SK-N-SH (cell line): ENCODE results near the gene ILDR1. TPM values are rescaled to one million over a fixed set of nuclear protein-coding genes. Genes with fewer than 3 reads are reported as not detected.

Source experiments
- CTCF ChIA-PET: fragments of 300-600, 350-600 bp; formaldehyde crosslinking; extraction: SDS; loops from one replicate; lab custom pipeline; 2021; lab: Yijun Ruan, JAX
- POLR2A ChIA-PET: fragments of 350-600 bp; sonication (Branson Sonifier 250); formaldehyde crosslinking; extraction: SDS; loops from one replicate; lab custom pipeline; 2020; ENCODE audit warnings: antibody characterized with exemption, inconsistent platforms; lab: Yijun Ruan, JAX
- DNase-seq: peaks from one replicate; pipeline ENCODE4 v3.0.0; 2012
- H2AFZ ChIP-seq: fragments of 200-600 bp; sonication (generic); 2 replicates; pipeline ENCODE4 v1.8.1; 2016; ENCODE audit warnings: antibody characterized with exemption, mild to moderate bottlenecking, low read depth
- H3F3A ChIP-seq: fragments of 200-600 bp; sonication (generic); replicated peaks from 2 replicates; pipeline ENCODE3; 2016; ENCODE audit warnings: antibody characterized with exemption, mild to moderate bottlenecking; ENCODE audit not compliant: insufficient read depth
- H3K27ac ChIP-seq, 2 experiments: fragments of 200-500 bp in 1 of 2; fragments of 200-600 bp in 1 of 2; sonication (Bioruptor generic) in 1 of 2; sonication (generic), shearing (Covaris generic) in 1 of 2; 2 replicates each; pipeline versions ENCODE4 v1.5.1 to v1.6.1; 2014 to 2016; ENCODE audit warnings: low read depth in 2 of 2, inconsistent platforms in 1 of 2, low read length in 1 of 2, mild to moderate bottlenecking in 1 of 2, mixed read lengths in 1 of 2
- H3K27me3 ChIP-seq: fragments of 200-600 bp; sonication (generic), shearing (Covaris generic); 2 replicates; pipeline ENCODE4 v1.6.1; 2016; ENCODE audit warnings: mixed run types; ENCODE audit not compliant: insufficient read depth
- H3K36me3 ChIP-seq, 2 experiments: fragments of 200-500 bp in 1 of 2; fragments of 200-600 bp in 1 of 2; sonication (Bioruptor generic) in 1 of 2; sonication (generic) in 1 of 2; replicated peaks in 1 of 2; 2 replicates each; pipeline versions ENCODE3 to v1.5.1; 2014 to 2016; ENCODE audit warnings: low read length in 1 of 2, mild to moderate bottlenecking in 1 of 2; ENCODE audit not compliant: insufficient read depth in 2 of 2, control insufficient read depth in 1 of 2
- H3K4me1 ChIP-seq, 2 experiments: fragments of 200-500 bp in 1 of 2; fragments of 200-600 bp in 1 of 2; sonication (Bioruptor generic) in 1 of 2; sonication (generic), shearing (Covaris generic) in 1 of 2; 2 replicates each; pipeline versions ENCODE4 v1.5.1 to v1.6.1; 2014 to 2016; ENCODE audit warnings: low read depth in 1 of 2, low read length in 1 of 2, mixed run types in 1 of 2; ENCODE audit not compliant: insufficient read depth in 2 of 2, control insufficient read depth in 1 of 2
- H3K4me2 ChIP-seq: fragments of 200-600 bp; sonication (generic), shearing (Covaris generic); 2 replicates; pipeline ENCODE4 v1.6.1; 2017; ENCODE audit warnings: mixed run types
- H3K4me3 ChIP-seq, 2 experiments: fragments of 200-500 bp in 1 of 2; fragments of 200-600 bp in 1 of 2; sonication (Bioruptor generic) in 1 of 2; sonication (generic), shearing (Covaris generic) in 1 of 2; 2 replicates each; pipeline versions ENCODE4 v1.5.1 to v1.8.1; 2014 to 2016; ENCODE audit warnings: low read depth in 2 of 2, inconsistent platforms in 1 of 2, low read length in 1 of 2, mild to moderate bottlenecking in 1 of 2, mixed read lengths in 1 of 2, moderate library complexity in 1 of 2
- H3K79me2 ChIP-seq: fragments of 200-600 bp; sonication (generic); 2 replicates; pipeline ENCODE4 v1.8.1; 2017; ENCODE audit warnings: mild to moderate bottlenecking; ENCODE audit not compliant: insufficient read depth
- H3K9ac ChIP-seq: fragments of 200-600 bp; sonication (generic); 2 replicates; pipeline ENCODE4 v1.6.1; 2017; ENCODE audit warnings: mixed run types
- H3K9me2 ChIP-seq: fragments of 200-600 bp; sonication (generic); 2 replicates; pipeline ENCODE4 v1.6.1; 2017; ENCODE audit warnings: mixed run types
- H3K9me3 ChIP-seq: fragments of 200-600 bp; sonication (generic); 2 replicates; pipeline ENCODE4 v1.6.1; 2017; ENCODE audit warnings: mixed run types, mild to moderate bottlenecking, moderate library complexity
- H4K20me1 ChIP-seq: fragments of 200-600 bp; sonication (generic); 2 replicates; pipeline ENCODE4 v1.6.1; 2017; ENCODE audit warnings: mild to moderate bottlenecking, mixed run types; ENCODE audit not compliant: insufficient read depth
- CHD2 ChIP-seq: fragments of 150-350 bp; IDR thresholded peaks from 2 replicates; pipeline ENCODE4 v1.6.1; 2018; ENCODE audit warnings: low read length; ENCODE audit not compliant: partially characterized antibody
- CTCF ChIP-seq: fragments of 200-600 bp; sonication (generic); IDR thresholded peaks from 2 replicates; pipeline ENCODE4 v1.6.1; 2017; ENCODE audit warnings: antibody characterized with exemption, mild to moderate bottlenecking, moderate library complexity
- ELF1 ChIP-seq: IDR thresholded peaks from 2 replicates; pipeline ENCODE4 v1.4.0; 2012
- FOSL2 ChIP-seq: IDR thresholded peaks from 2 replicates; pipeline ENCODE4 v1.4.0; 2012; ENCODE audit warnings: low read depth, mild to moderate bottlenecking, moderate library complexity, borderline replicate concordance
- FOXJ3 ChIP-seq: sonication (generic); formaldehyde crosslinking; IDR thresholded peaks from 2 replicates; pipeline ENCODE4 v1.5.1; 2020; ENCODE audit warnings: mild to moderate bottlenecking, missing genetic modification reagents
- JUND ChIP-seq: IDR thresholded peaks from 2 replicates; pipeline ENCODE4 v1.4.0; 2012
- MXI1 ChIP-seq: IDR thresholded peaks from 2 replicates; pipeline ENCODE4 v1.6.1; 2012; ENCODE audit warnings: mild to moderate bottlenecking, low read depth, low read length, improper control_type of control experiment
- POLR2AphosphoS5 ChIP-seq: IDR thresholded peaks from 2 replicates; pipeline ENCODE4 v1.6.1; 2012; ENCODE audit warnings: low read depth, low read length
- RAD21 ChIP-seq: IDR thresholded peaks from 2 replicates; pipeline ENCODE4 v1.6.1; 2012; ENCODE audit warnings: mild to moderate bottlenecking, low read length
- REST ChIP-seq: IDR thresholded peaks from 2 replicates; pipeline ENCODE4 v1.6.1; 2012; ENCODE audit warnings: mild to moderate bottlenecking, low read depth, low read length, moderate library complexity
- SIN3A ChIP-seq: IDR thresholded peaks from 2 replicates; pipeline ENCODE4 v1.6.1; 2012; ENCODE audit warnings: low read depth, mild to moderate bottlenecking, low read length, moderate library complexity, borderline replicate concordance
- SMC3 ChIP-seq: IDR thresholded peaks from 2 replicates; pipeline ENCODE4 v1.6.1; 2012; ENCODE audit warnings: low read depth, low read length, improper control_type of control experiment
- TCF12 ChIP-seq: IDR thresholded peaks from 2 replicates; pipeline ENCODE4 v1.4.0; 2012
- TEAD4 ChIP-seq: IDR thresholded peaks from 2 replicates; pipeline ENCODE4 v1.4.0; 2012; ENCODE audit warnings: mild to moderate bottlenecking, borderline replicate concordance; ENCODE audit not compliant: insufficient read depth
- USF2 ChIP-seq: fragments of 150-350 bp; IDR thresholded peaks from 2 replicates; pipeline ENCODE4 v1.6.1; 2017; ENCODE audit warnings: antibody characterized with exemption, low read length, low read depth, borderline replicate concordance
- WGBS: methylation state at CpG from one replicate; pipeline ENCODE4 v1.1.6; 2017; ENCODE audit warnings: low lambda C conversion rate; 5-methylcytosine and 5-hydroxymethylcytosine counted together
- polyA plus RNA-seq, 3 experiments: library from polyadenylated mRNA; depleted of rRNA; stranded (reverse); fragments of >200 nt; gene quantifications; 2 replicates each; pipeline ENCODE4 v1.2.3, GENCODE V29; 2012
- TF ChIP-seq, protein P1 (sequence below): IDR thresholded peaks from 2 replicates; pipeline ENCODE4 v1.4.0; 2012; ENCODE audit warnings: low read depth, borderline replicate concordance
- TF ChIP-seq, protein P2 (sequence below): fragments of 150-350 bp; IDR thresholded peaks from 2 replicates; pipeline ENCODE4 v1.6.1; 2016; ENCODE audit warnings: mild to moderate bottlenecking, low read depth, low read length
- TF ChIP-seq, protein P3 (sequence below): IDR thresholded peaks from 2 replicates; pipeline ENCODE4; 2012

Gene ILDR1
- polyA plus RNA-seq, 1 of the 3 experiments (the other 2 are of a cell fraction) = 0.02 TPM

DNA sequence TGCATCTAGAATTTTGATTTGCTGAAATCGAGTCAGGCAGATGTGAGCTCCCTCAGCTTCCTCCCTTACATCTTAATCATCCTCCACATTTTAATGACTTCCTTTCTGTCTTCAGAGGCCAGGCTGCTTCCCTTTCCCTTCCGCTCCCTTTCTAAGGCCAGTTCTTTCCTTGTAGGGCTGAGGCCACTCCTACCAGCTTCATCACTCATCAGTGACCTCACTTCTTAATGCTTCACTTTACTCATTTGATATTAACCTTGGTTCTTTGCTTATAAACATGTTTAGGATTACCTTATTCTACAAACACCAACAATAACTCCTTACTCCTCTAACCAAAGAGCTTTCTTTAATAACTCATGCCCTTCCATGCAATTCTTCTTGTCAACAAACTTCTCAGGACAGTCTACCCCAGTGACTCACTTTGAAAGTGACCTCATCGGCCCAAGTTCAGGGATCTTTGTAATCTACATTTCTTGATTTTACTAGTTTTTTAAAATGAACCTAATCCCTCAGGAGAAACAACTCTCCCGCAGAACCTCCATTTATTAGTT lies 23.9 kb downstream of the ILDR1 start:
- H3K27me3 ChIP-seq = no peaks in the 10 kb centered on the region
- H3K9ac ChIP-seq = no peak overlapping the region
- H3K4me1 ChIP-seq = peaks cover 0 to 8% of the 10 kb centered on the region in 2 experiments; a peak in 1 of 4 replicates
- no peaks in the 10 kb centered on the region for H4K20me1 ChIP-seq
- H3K36me3 ChIP-seq = no peaks in the 10 kb centered on the region
- H3K4me2 ChIP-seq = no peak overlapping the region
- no peak overlapping the region for H3K4me3 ChIP-seq
- no peak overlapping the region; a peak in 1 of 4 replicates for H3K27ac ChIP-seq
- 40% methylated on average over 4 of the region's 4 CpGs for WGBS
- no peaks in the 10 kb centered on the region for H3K9me3 ChIP-seq
- peak; percentile 33; the same call in 1 of the 2 replicates for TF ChIP-seq FOSL2
- TF ChIP-seq SMC3 = no peak
- no peak for DNase-seq
- H3F3A ChIP-seq = peaks cover 4% of the 10 kb centered on the region
- ChIA-PET POLR2A (no interaction called here), CTCF (interaction anchor here (1.1 kb wide), 1 partner anchor 451 kb away, joined by 4 read pairs; no protein-coding TSS in a partner anchor)
- H3K9me2 ChIP-seq = no peaks in the 10 kb centered on the region
- H3K79me2 ChIP-seq = no peaks in the 10 kb centered on the region
- H2AFZ ChIP-seq = peak overlapping the region; percentile 74

DNA sequence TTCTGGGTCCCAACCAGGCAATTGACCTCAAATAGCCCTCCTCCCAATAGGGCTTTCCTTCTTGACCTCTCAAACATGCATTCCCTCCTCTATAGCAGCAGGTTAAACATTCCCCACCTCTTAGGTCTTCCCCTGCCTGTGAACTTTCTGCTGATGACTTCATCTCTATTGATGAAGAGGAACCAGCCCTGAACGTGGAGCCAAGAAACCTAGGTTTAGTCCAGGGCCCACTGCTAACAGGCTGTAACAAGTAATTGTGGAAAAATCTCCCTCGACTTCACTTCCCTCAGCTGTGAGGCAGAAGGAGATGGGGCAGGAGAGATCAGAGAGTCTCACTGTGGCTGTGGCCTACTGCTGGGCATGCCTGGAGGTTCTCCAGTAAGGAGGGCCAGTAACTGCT lies 24.7 kb downstream of the ILDR1 start:
- no peaks in the 10 kb centered on the region for H3K9me3 ChIP-seq
- no peaks in the 10 kb centered on the region for H3K27me3 ChIP-seq
- H3K27ac ChIP-seq = no peak overlapping the region
- DNase-seq = no peak
- no peaks in the 10 kb centered on the region for H3K36me3 ChIP-seq
- CTCF ChIA-PET = interaction anchor here (2.4 to 3.1 kb wide), 2 partner anchors 12 to 451 kb away, joined by 8 to 16 read pairs; partner anchors contain the start of gene POLQ
- WGBS = 50% methylated on average over 2 of the region's 2 CpGs
- peaks cover 0 to 8% of the 10 kb centered on the region in 2 experiments; a peak in 1 of 4 replicates for H3K4me1 ChIP-seq
- H3K4me2 ChIP-seq = no peak overlapping the region
- no peak overlapping the region for H3K4me3 ChIP-seq
- H3K9ac ChIP-seq = no peak overlapping the region
- H2AFZ ChIP-seq = 0 out of 2 replicates have a peak overlapping the region, but pooled peaks have one; percentile 74
- POLR2A ChIA-PET = no interaction called here
- H3K9me2 ChIP-seq = no peaks in the 10 kb centered on the region
- peaks cover 4% of the 10 kb centered on the region for H3F3A ChIP-seq
- H3K79me2 ChIP-seq = no peaks in the 10 kb centered on the region
- no peaks in the 10 kb centered on the region for H4K20me1 ChIP-seq
- TF ChIP-seq SMC3 (no peak), FOXJ3 (CRISPR knock-in tag) (no peak), USF2 (no peak), CTCF (no peak), ELF1 (no peak), MXI1 (no peak), RAD21 (no peak), CHD2 (no peak), POLR2AphosphoS5 (no peak), SIN3A (no peak), TEAD4 (no peak), TCF12 (no peak), JUND (no peak), REST (no peak)
- TF ChIP-seq, protein P1, sequence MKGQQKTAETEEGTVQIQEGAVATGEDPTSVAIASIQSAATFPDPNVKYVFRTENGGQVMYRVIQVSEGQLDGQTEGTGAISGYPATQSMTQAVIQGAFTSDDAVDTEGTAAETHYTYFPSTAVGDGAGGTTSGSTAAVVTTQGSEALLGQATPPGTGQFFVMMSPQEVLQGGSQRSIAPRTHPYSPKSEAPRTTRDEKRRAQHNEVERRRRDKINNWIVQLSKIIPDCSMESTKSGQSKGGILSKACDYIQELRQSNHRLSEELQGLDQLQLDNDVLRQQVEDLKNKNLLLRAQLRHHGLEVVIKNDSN = no peak
- TF ChIP-seq, protein P2, sequence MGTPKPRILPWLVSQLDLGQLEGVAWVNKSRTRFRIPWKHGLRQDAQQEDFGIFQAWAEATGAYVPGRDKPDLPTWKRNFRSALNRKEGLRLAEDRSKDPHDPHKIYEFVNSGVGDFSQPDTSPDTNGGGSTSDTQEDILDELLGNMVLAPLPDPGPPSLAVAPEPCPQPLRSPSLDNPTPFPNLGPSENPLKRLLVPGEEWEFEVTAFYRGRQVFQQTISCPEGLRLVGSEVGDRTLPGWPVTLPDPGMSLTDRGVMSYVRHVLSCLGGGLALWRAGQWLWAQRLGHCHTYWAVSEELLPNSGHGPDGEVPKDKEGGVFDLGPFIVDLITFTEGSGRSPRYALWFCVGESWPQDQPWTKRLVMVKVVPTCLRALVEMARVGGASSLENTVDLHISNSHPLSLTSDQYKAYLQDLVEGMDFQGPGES = no peak
- TF ChIP-seq, protein P3, sequence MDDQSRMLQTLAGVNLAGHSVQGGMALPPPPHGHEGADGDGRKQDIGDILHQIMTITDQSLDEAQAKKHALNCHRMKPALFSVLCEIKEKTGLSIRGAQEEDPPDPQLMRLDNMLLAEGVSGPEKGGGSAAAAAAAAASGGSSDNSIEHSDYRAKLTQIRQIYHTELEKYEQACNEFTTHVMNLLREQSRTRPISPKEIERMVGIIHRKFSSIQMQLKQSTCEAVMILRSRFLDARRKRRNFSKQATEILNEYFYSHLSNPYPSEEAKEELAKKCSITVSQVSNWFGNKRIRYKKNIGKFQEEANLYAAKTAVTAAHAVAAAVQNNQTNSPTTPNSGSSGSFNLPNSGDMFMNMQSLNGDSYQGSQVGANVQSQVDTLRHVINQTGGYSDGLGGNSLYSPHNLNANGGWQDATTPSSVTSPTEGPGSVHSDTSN = no peak
